Motor neuron (in vitro differentiated cells): ENCODE measurements around the gene CYP8B1. TPM values are rescaled to one million over a fixed set of nuclear protein-coding genes. Genes with fewer than 3 reads are reported as not detected.
A peak's percentile ranks its signal among the peaks of the same experiment; 100 is the strongest.

Source experiments
- ATAC-seq, 8 experiments: fragments of 200-7000 bp; cut with Tn5 transposase; replicated peaks in 6 of 8; 2 replicates each; pipeline ENCODE4 v1.8.0; 2021; ENCODE audit warnings: mild to moderate bottlenecking in 8 of 8, moderate library complexity in 8 of 8
- H3K27ac ChIP-seq, 2 donors: fragments of 250-450 bp; sonication (Bioruptor Pico); 2 replicates each; pipeline ENCODE4 v1.9.0; 2021; ENCODE audit warnings: antibody characterized with exemption in 2 of 2, mild to moderate bottlenecking in 2 of 2, moderate library complexity in 1 of 2
- H3K4me1 ChIP-seq, 2 donors: fragments of 250-450 bp; sonication (Bioruptor Pico); replicated peaks in 1 of 2; 2 replicates each; pipeline ENCODE4 v1.6.1; 2021; ENCODE audit warnings: antibody characterized with exemption in 2 of 2, mild to moderate bottlenecking in 2 of 2, moderate library complexity in 1 of 2
- H3K4me3 ChIP-seq, 5 donors: fragments of 250-450 bp; sonication (Bioruptor Pico); 2 replicates each; pipeline ENCODE4 v1.9.0; 2021; ENCODE audit warnings: antibody characterized with exemption in 5 of 5, mild to moderate bottlenecking in 5 of 5, moderate library complexity in 4 of 5
- WGBS, 10 experiments: fragments of 450-650 bp; shearing (Covaris generic); methylation state at CpG; one replicate each; pipeline ENCODE4 v1.0.0; 2022; 5-methylcytosine and 5-hydroxymethylcytosine counted together
- in situ Hi-C, 9 experiments: fragments of 400-800 bp; cut with MboI; loops; one replicate each; pipeline ENCODE4 v1.15.0; 2021; ENCODE audit warnings: low sequenced_read_pairs in 9 of 9, low pct_unique_long_range_greater_than_20kb in 2 of 9; ENCODE audit not compliant: unreplicated experiment in 9 of 9
- total RNA-seq, 8 experiments: library from RNA; unstranded; fragments of 300-600 nt; gene quantifications; 2 replicates each; pipeline versions ENCODE4 v1.2.3 to v1.2.4, GENCODE V29; 2022

The CYP8B1 gene
- total RNA-seq, 8 experiments from 2014 or later: 0.05 to 0.81 (median 0.14) TPM; not detected in 1

DNA sequence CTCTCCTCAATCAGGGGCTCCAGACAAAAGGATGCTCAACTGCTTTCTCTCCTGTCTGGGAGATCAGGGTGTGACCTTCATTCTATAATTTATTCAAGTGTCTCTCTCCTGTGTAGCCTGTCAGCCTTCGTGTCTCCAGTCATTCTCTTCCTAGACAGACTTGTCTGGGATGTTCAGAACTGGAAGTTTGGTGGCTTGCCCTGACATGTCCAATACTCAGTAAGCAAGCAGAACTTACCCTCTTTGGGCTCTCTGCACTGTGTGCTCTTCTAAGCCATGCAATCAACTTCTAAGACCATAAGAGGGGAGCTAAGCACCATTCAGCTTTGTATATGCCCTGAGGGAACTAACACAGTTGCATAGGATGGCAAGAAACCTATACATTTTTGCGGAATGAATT lies 52.3 kb downstream of the CYP8B1 start:
- Histone ChIP-seq H3K4me3 (no peak overlapping the region), H3K27ac (peak overlapping the region in 1 of 2 donors; percentile 29), H3K4me1 (peaks cover 5 to 17% of the 10 kb centered on the region in 2 donors)
- in situ Hi-C loops: no loop called here
- ATAC-seq: peak in 5 of 8 experiments; percentile 22 to 91 (median 65)
- 18 to 100% (median 61%) methylated on average over 1 to 2 of the region's 2 CpGs; no CpG with 5 or more reads in 2 of the 10 experiments for WGBS, 10 experiments

DNA sequence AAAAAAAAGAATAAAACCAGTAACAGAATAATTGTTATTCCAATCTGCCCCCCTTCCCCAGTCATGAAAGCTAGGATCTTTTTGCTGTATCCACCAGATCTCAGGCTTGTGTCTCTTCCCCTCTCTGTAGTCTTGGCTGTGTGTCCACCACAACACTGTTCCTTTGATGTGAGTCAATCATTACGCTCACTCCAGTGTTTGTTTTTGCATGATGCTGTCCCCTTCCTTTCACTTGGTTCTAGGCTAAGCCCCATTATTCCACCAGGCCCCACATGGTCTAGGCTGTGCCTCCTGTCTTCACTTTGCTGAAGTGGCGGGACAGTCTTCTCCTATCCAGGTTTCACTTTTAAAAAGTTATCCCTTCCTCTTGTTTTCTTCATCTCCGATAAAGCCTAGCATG lies 52.9 kb downstream of the CYP8B1 start:
- WGBS, 10 experiments: 75 to 100% (median 94%) methylated on average over 2 to 3 of the region's 3 CpGs; no CpG with 5 or more reads in 1 of the 10 experiments
- Histone ChIP-seq H3K4me3 (no peak overlapping the region), H3K4me1 (peaks cover 5 to 17% of the 10 kb centered on the region in 2 donors), H3K27ac (no peak overlapping the region)
- in situ Hi-C loops: no loop called here
- peak in 3 of 8 experiments; percentile 3 to 22 (median 13) for ATAC-seq

Other genes with a start within 250 kb of the CYP8B1 start
- gene ZBTB47, start 222.2 kb downstream of the CYP8B1 start, total RNA-seq: 10 to 100 TPM in 3 of 8 experiments, 1 to 10 TPM in 5; 3.3 to 20.7 (median 7.7) TPM
- under 1 TPM in 3 of 8 experiments, not detected in 5; 0.05 to 0.38 (median 0.15) TPM for gene KLHL40, start 190.3 kb downstream of the CYP8B1 start, total RNA-seq
- 1 to 10 TPM in 3 of 8 experiments, under 1 TPM in 3, not detected in 2; 0.22 to 2.6 (median 1.2) TPM for gene HHATL, start 173.1 kb downstream of the CYP8B1 start, total RNA-seq
- gene CCDC13, start 102.6 kb downstream of the CYP8B1 start, total RNA-seq: 10 to 100 TPM in 1 of 8 experiments, 1 to 10 TPM in 7; 1.0 to 18.8 (median 1.5) TPM
- gene HIGD1A, start 71.4 kb downstream of the CYP8B1 start, total RNA-seq: 100 to 1,000 TPM; 126 to 236 (median 151) TPM
- under 1 TPM in 7 of 8 experiments, not detected in 1; 0.31 to 0.87 (median 0.38) TPM for gene ACKR2, start 66.4 kb downstream of the CYP8B1 start, total RNA-seq
- 10 to 100 TPM in 1 of 8 experiments, 1 to 10 TPM in 5, under 1 TPM in 1, not detected in 1; 0.35 to 10.3 (median 6.3) TPM for gene ZNF662, start 30.3 kb upstream of the CYP8B1 start, total RNA-seq
- gene GASK1A, start 103.4 kb upstream of the CYP8B1 start, total RNA-seq: 1 to 10 TPM in 3 of 8 experiments, under 1 TPM in 5; 0.18 to 4.3 (median 0.85) TPM
- 10 to 100 TPM in 6 of 8 experiments, 1 to 10 TPM in 2; 4.2 to 41.5 (median 14.2) TPM for gene POMGNT2, start 230.2 kb upstream of the CYP8B1 start, total RNA-seq